ENCODE measurements around the gene JMJD6. TPM values are rescaled to one million over a fixed set of nuclear protein-coding genes. Genes with fewer than 3 reads are reported as not detected.
"Not testable (repeated sequence)": the region's sequence is repeated elsewhere in the genome, so short reads cannot be mapped to it uniquely, and the experiment has no call there.

JMJD6 gene
- total and polyA plus RNA-seq, 8 donors, result 9.3 to 47.3 (median 23.0) TPM

- WGBS, 5 donors, result 1 to 6% (median 3%) methylated on average over 20 to 38 of the region's 38 CpGs
- TF ChIP-seq CTCF (IDR thresholded peaks at IDR 0.05), result no peak
- TF ChIP-seq POLR2AphosphoS5 (IDR thresholded peaks at IDR 0.05), result peak in 1 of 3 donors; percentile 25
These were observed 701 bp downstream of the JMJD6 start for GRCh38 chr17:76725580-76726230.

GRCh38 chr17:76723812-76724211, 2.6 kb downstream of the JMJD6 start:
- peaks cover 56 to 64% (median 62%) of the 10 kb centered on the region in 4 donors for H3K36me3 ChIP-seq
- H3K4me1 ChIP-seq, result peaks cover 27 to 64% (median 53%) of the 10 kb centered on the region in 4 donors
- intact Hi-C loops (cut with DNase I; ENCODE audit: low total_unique reads), result no loop called here
- WGBS, 5 donors, result 91 to 100% (median 96%) methylated on average over 9 of the region's 9 CpGs
- TF ChIP-seq POLR2A (IDR thresholded peaks at IDR 0.05) (no peak), EP300 (IDR thresholded peaks at IDR 0.05) (no peak), POLR2AphosphoS5 (IDR thresholded peaks at IDR 0.05) (no peak), CTCF (IDR thresholded peaks at IDR 0.05) (no peak)
- no peak for DNase-seq
- no peaks in the 10 kb centered on the region for H3K9me3 ChIP-seq
- H3K4me3 ChIP-seq, result peak overlapping the region in 2 of 4 donors; percentile 85 to 87
- no peaks in the 10 kb centered on the region for H3K27me3 ChIP-seq
- H3K27ac ChIP-seq, result peak overlapping the region in 1 of 5 donors; percentile 100

More at GRCh38 chr17:76725580-76726230, 701 bp downstream of the JMJD6 start:
- no peaks in the 10 kb centered on the region for H3K9me3 ChIP-seq
- H3K27ac ChIP-seq, result peak overlapping the region; percentile 98 to 100 (median 100)
- intact Hi-C loops (cut with DNase I; ENCODE audit: low total_unique reads), result no loop called here
- DNase-seq, result peak; percentile 73 to 91
- no peaks in the 10 kb centered on the region for H3K27me3 ChIP-seq
- H3K36me3 ChIP-seq, result peaks cover 42 to 59% (median 52%) of the 10 kb centered on the region in 4 donors
- peaks cover 38 to 81% (median 67%) of the 10 kb centered on the region in 4 donors for H3K4me1 ChIP-seq
- peak overlapping the region; percentile 85 to 97 (median 90) for H3K4me3 ChIP-seq

GRCh38 chr17:76722977-76723376, 3.4 kb downstream of the JMJD6 start:
- intact Hi-C loops (cut with DNase I; ENCODE audit: low total_unique reads); H3K4me3 ChIP-seq; H3K9me3 ChIP-seq; DNase-seq; H3K27me3 ChIP-seq; H3K27ac ChIP-seq: not testable (repeated sequence)
- H3K36me3 ChIP-seq, result peaks cover 64 to 72% (median 70%) of the 10 kb centered on the region in 4 donors
- H3K4me1 ChIP-seq, result peaks cover 25 to 55% (median 45%) of the 10 kb centered on the region in 4 donors
- WGBS, 5 donors, result 95 to 97% (median 97%) methylated on average over 8 of the region's 8 CpGs

GRCh38 chr17:76722279-76722678, 4.1 kb downstream of the JMJD6 start:
- Histone ChIP-seq H3K36me3 (peaks cover 71 to 79% (median 77%) of the 10 kb centered on the region in 4 donors), H3K27me3 (no peaks in the 10 kb centered on the region), H3K4me1 (peaks cover 18 to 50% (median 41%) of the 10 kb centered on the region in 4 donors), H3K27ac (no peak overlapping the region), H3K9me3 (no peaks in the 10 kb centered on the region), H3K4me3 (no peak overlapping the region)
- intact Hi-C loops (cut with DNase I; ENCODE audit: low total_unique reads), result no loop called here
- DNase-seq, result no peak
- 88 to 96% (median 94%) methylated on average over 8 of the region's 8 CpGs for WGBS, 5 donors
- TF ChIP-seq EP300 (IDR thresholded peaks at IDR 0.05) (no peak), POLR2AphosphoS5 (IDR thresholded peaks at IDR 0.05) (no peak), POLR2A (IDR thresholded peaks at IDR 0.05) (no peak)

- Histone ChIP-seq H3K36me3 (peaks cover 77 to 87% (median 85%) of the 10 kb centered on the region in 4 donors), H3K27me3 (no peaks in the 10 kb centered on the region), H3K4me3 (no peak overlapping the region), H3K27ac (peak overlapping the region in 1 of 5 donors; percentile 0), H3K9me3 (no peaks in the 10 kb centered on the region), H3K4me1 (peaks cover 20 to 57% (median 45%) of the 10 kb centered on the region in 4 donors)
- intact Hi-C loops (cut with DNase I; ENCODE audit: low total_unique reads), result no loop called here
- TF ChIP-seq EP300 (IDR thresholded peaks at IDR 0.05), result no peak
- TF ChIP-seq POLR2AphosphoS5 (IDR thresholded peaks at IDR 0.05), result no peak
- no peak for TF ChIP-seq CTCF (IDR thresholded peaks at IDR 0.05)
- TF ChIP-seq POLR2A (IDR thresholded peaks at IDR 0.05), result no peak
- 77 to 90% (median 85%) methylated on average over 10 of the region's 10 CpGs for WGBS, 5 donors
- no peak for DNase-seq
These were observed 4.9 kb downstream of the JMJD6 start for GRCh38 chr17:76721463-76721862.
